SK-N-SH treated with all-trans-retinoic acid at 6 μM for 48 hours (cell line): Measurements from ENCODE around the gene CEP295NL.

ENCODE experiments used
- ARNTL ChIP-seq: fragments of 450-650 bp; formaldehyde crosslinking; IDR thresholded peaks from 2 replicates; pipeline ENCODE4 v1.5.0; 2020; ENCODE audit warnings: low read depth, mild to moderate bottlenecking, moderate library complexity, borderline replicate concordance
- CREB5 ChIP-seq: fragments of 250-450 bp; sonication (Bioruptor Pico); IDR thresholded peaks from 2 replicates; pipeline ENCODE4 v1.5.1; 2020; ENCODE audit warnings: low read depth, mild to moderate bottlenecking, moderate library complexity
- ESRRG ChIP-seq: fragments of 250-450 bp; sonication (Bioruptor Pico); IDR thresholded peaks from 2 replicates; pipeline ENCODE4 v1.6.1; 2021; ENCODE audit warnings: mild to moderate bottlenecking
- SNAI2 ChIP-seq: fragments of 250-450 bp; sonication (Bioruptor Pico); IDR thresholded peaks from 2 replicates; pipeline ENCODE4 v1.5.0; 2020; ENCODE audit warnings: mild to moderate bottlenecking, moderate library complexity
- TCF4 ChIP-seq: fragments of 250-450 bp; sonication (Bioruptor Pico); IDR thresholded peaks from 2 replicates; pipeline ENCODE4 v1.8.0; 2021; ENCODE audit warnings: mild to moderate bottlenecking, moderate library complexity, borderline replicate concordance

GRCh38 chr17:78865682-78866390, 37.2 kb downstream of the CEP295NL start:
- TF ChIP-seq TCF4 (CRISPR knock-in tag): no peak
- no peak for TF ChIP-seq ARNTL
- TF ChIP-seq SNAI2 (CRISPR knock-in tag): no peak
- no peak for TF ChIP-seq CREB5 (CRISPR knock-in tag)
- no peak for TF ChIP-seq ESRRG (CRISPR knock-in tag)
